SK-N-SH (cell line): Measurements from ENCODE around the gene EPHA5. TPM values are rescaled to one million over a fixed set of nuclear protein-coding genes. Genes with fewer than 3 reads are reported as not detected.

Source experiments
- CTCF ChIA-PET: fragments of 300-600, 350-600 bp; formaldehyde crosslinking; extraction: SDS; loops from one replicate; lab custom pipeline; 2021; lab: Yijun Ruan, JAX
- POLR2A ChIA-PET: fragments of 350-600 bp; sonication (Branson Sonifier 250); formaldehyde crosslinking; extraction: SDS; loops from one replicate; lab custom pipeline; 2020; ENCODE audit warnings: antibody characterized with exemption, inconsistent platforms; lab: Yijun Ruan, JAX
- DNase-seq: peaks from one replicate; pipeline ENCODE4 v3.0.0; 2012
- H2AFZ ChIP-seq: fragments of 200-600 bp; sonication (generic); 2 replicates; pipeline ENCODE4 v1.8.1; 2016; ENCODE audit warnings: antibody characterized with exemption, mild to moderate bottlenecking, low read depth
- H3F3A ChIP-seq: fragments of 200-600 bp; sonication (generic); replicated peaks from 2 replicates; pipeline ENCODE3; 2016; ENCODE audit warnings: antibody characterized with exemption, mild to moderate bottlenecking; ENCODE audit not compliant: insufficient read depth
- H3K27ac ChIP-seq, 2 experiments: fragments of 200-500 bp in 1 of 2; fragments of 200-600 bp in 1 of 2; sonication (Bioruptor generic) in 1 of 2; sonication (generic), shearing (Covaris generic) in 1 of 2; 2 replicates each; pipeline versions ENCODE4 v1.5.1 to v1.6.1; 2014 to 2016; ENCODE audit warnings: low read depth in 2 of 2, inconsistent platforms in 1 of 2, low read length in 1 of 2, mild to moderate bottlenecking in 1 of 2, mixed read lengths in 1 of 2
- H3K27me3 ChIP-seq: fragments of 200-600 bp; sonication (generic), shearing (Covaris generic); 2 replicates; pipeline ENCODE4 v1.6.1; 2016; ENCODE audit warnings: mixed run types; ENCODE audit not compliant: insufficient read depth
- H3K36me3 ChIP-seq, 2 experiments: fragments of 200-500 bp in 1 of 2; fragments of 200-600 bp in 1 of 2; sonication (Bioruptor generic) in 1 of 2; sonication (generic) in 1 of 2; replicated peaks in 1 of 2; 2 replicates each; pipeline versions ENCODE3 to v1.5.1; 2014 to 2016; ENCODE audit warnings: low read length in 1 of 2, mild to moderate bottlenecking in 1 of 2; ENCODE audit not compliant: insufficient read depth in 2 of 2, control insufficient read depth in 1 of 2
- H3K4me1 ChIP-seq, 2 experiments: fragments of 200-500 bp in 1 of 2; fragments of 200-600 bp in 1 of 2; sonication (Bioruptor generic) in 1 of 2; sonication (generic), shearing (Covaris generic) in 1 of 2; 2 replicates each; pipeline versions ENCODE4 v1.5.1 to v1.6.1; 2014 to 2016; ENCODE audit warnings: low read depth in 1 of 2, low read length in 1 of 2, mixed run types in 1 of 2; ENCODE audit not compliant: insufficient read depth in 2 of 2, control insufficient read depth in 1 of 2
- H3K4me2 ChIP-seq: fragments of 200-600 bp; sonication (generic), shearing (Covaris generic); 2 replicates; pipeline ENCODE4 v1.6.1; 2017; ENCODE audit warnings: mixed run types
- H3K4me3 ChIP-seq, 2 experiments: fragments of 200-500 bp in 1 of 2; fragments of 200-600 bp in 1 of 2; sonication (Bioruptor generic) in 1 of 2; sonication (generic), shearing (Covaris generic) in 1 of 2; 2 replicates each; pipeline versions ENCODE4 v1.5.1 to v1.8.1; 2014 to 2016; ENCODE audit warnings: low read depth in 2 of 2, inconsistent platforms in 1 of 2, low read length in 1 of 2, mild to moderate bottlenecking in 1 of 2, mixed read lengths in 1 of 2, moderate library complexity in 1 of 2
- H3K79me2 ChIP-seq: fragments of 200-600 bp; sonication (generic); 2 replicates; pipeline ENCODE4 v1.8.1; 2017; ENCODE audit warnings: mild to moderate bottlenecking; ENCODE audit not compliant: insufficient read depth
- H3K9ac ChIP-seq: fragments of 200-600 bp; sonication (generic); 2 replicates; pipeline ENCODE4 v1.6.1; 2017; ENCODE audit warnings: mixed run types
- H3K9me2 ChIP-seq: fragments of 200-600 bp; sonication (generic); 2 replicates; pipeline ENCODE4 v1.6.1; 2017; ENCODE audit warnings: mixed run types
- H3K9me3 ChIP-seq: fragments of 200-600 bp; sonication (generic); 2 replicates; pipeline ENCODE4 v1.6.1; 2017; ENCODE audit warnings: mixed run types, mild to moderate bottlenecking, moderate library complexity
- H4K20me1 ChIP-seq: fragments of 200-600 bp; sonication (generic); 2 replicates; pipeline ENCODE4 v1.6.1; 2017; ENCODE audit warnings: mild to moderate bottlenecking, mixed run types; ENCODE audit not compliant: insufficient read depth
- CHD2 ChIP-seq: fragments of 150-350 bp; IDR thresholded peaks from 2 replicates; pipeline ENCODE4 v1.6.1; 2018; ENCODE audit warnings: low read length; ENCODE audit not compliant: partially characterized antibody
- ELF1 ChIP-seq: IDR thresholded peaks from 2 replicates; pipeline ENCODE4 v1.4.0; 2012
- EP300 ChIP-seq, 2 experiments: IDR thresholded peaks; 2 replicates each; pipeline versions ENCODE4 v1.4.0 to v1.6.1; 2012; ENCODE audit warnings: borderline replicate concordance in 1 of 2, low read depth in 1 of 2, low read length in 1 of 2
- EZH2phosphoT487 ChIP-seq: fragments of 200-600 bp; sonication (generic); IDR thresholded peaks from 2 replicates; pipeline ENCODE4 v1.6.1; 2017; ENCODE audit warnings: low read depth, mixed run types, mild to moderate bottlenecking, antibody characterized with exemption, moderate library complexity, borderline replicate concordance
- FOSL2 ChIP-seq: IDR thresholded peaks from 2 replicates; pipeline ENCODE4 v1.4.0; 2012; ENCODE audit warnings: low read depth, mild to moderate bottlenecking, moderate library complexity, borderline replicate concordance
- FOXM1 ChIP-seq: IDR thresholded peaks from 2 replicates; pipeline ENCODE4 v1.4.0; 2012; ENCODE audit warnings: low read depth, mild to moderate bottlenecking
- GABPA ChIP-seq: IDR thresholded peaks from 2 replicates; pipeline ENCODE4 v1.4.0; 2012; ENCODE audit warnings: low read depth, mild to moderate bottlenecking
- GATA2 ChIP-seq: sonication (generic); formaldehyde crosslinking; IDR thresholded peaks from 2 replicates; pipeline ENCODE4 v1.5.0; 2020; ENCODE audit warnings: mild to moderate bottlenecking, missing genetic modification reagents
- MEF2A ChIP-seq: IDR thresholded peaks from 2 replicates; pipeline ENCODE4 v1.4.0; 2012; ENCODE audit warnings: low read depth, borderline replicate concordance
- NRF1 ChIP-seq: IDR thresholded peaks from 2 replicates; pipeline ENCODE4 v1.6.1; 2012; ENCODE audit warnings: low read depth, mild to moderate bottlenecking, low read length
- POLR2AphosphoS5 ChIP-seq: IDR thresholded peaks from 2 replicates; pipeline ENCODE4 v1.6.1; 2012; ENCODE audit warnings: low read depth, low read length
- RCOR1 ChIP-seq: fragments of 150-350 bp; IDR thresholded peaks from 2 replicates; pipeline ENCODE4 v1.6.1; 2017; ENCODE audit warnings: antibody characterized with exemption, low read length
- RFX5 ChIP-seq: IDR thresholded peaks from 2 replicates; pipeline ENCODE4 v1.6.1; 2012; ENCODE audit warnings: mild to moderate bottlenecking, improper control_type of control experiment, low read length
- SIN3A ChIP-seq: IDR thresholded peaks from 2 replicates; pipeline ENCODE4 v1.6.1; 2012; ENCODE audit warnings: low read depth, mild to moderate bottlenecking, low read length, moderate library complexity, borderline replicate concordance
- TAF1 ChIP-seq: IDR thresholded peaks from 2 replicates; pipeline ENCODE4 v1.6.1; 2012; ENCODE audit warnings: low read depth, mild to moderate bottlenecking, low read length, moderate library complexity, borderline replicate concordance
- TEAD4 ChIP-seq: IDR thresholded peaks from 2 replicates; pipeline ENCODE4 v1.4.0; 2012; ENCODE audit warnings: mild to moderate bottlenecking, borderline replicate concordance; ENCODE audit not compliant: insufficient read depth
- WGBS: methylation state at CpG from one replicate; pipeline ENCODE4 v1.1.6; 2017; ENCODE audit warnings: low lambda C conversion rate; 5-methylcytosine and 5-hydroxymethylcytosine counted together
- polyA plus RNA-seq, 3 experiments: library from polyadenylated mRNA; depleted of rRNA; stranded (reverse); fragments of >200 nt; gene quantifications; 2 replicates each; pipeline ENCODE4 v1.2.3, GENCODE V29; 2012
- TF ChIP-seq, protein P1 (sequence below): IDR thresholded peaks from 2 replicates; pipeline ENCODE4 v1.6.1; 2012; ENCODE audit warnings: mild to moderate bottlenecking, low read depth, low read length, moderate library complexity
- TF ChIP-seq, protein P2 (sequence below): IDR thresholded peaks from 2 replicates; pipeline ENCODE4 v1.4.0; 2012; ENCODE audit warnings: low read depth
- TF ChIP-seq, protein P3 (sequence below): fragments of 200-600 bp; sonication (generic); IDR thresholded peaks from 2 replicates; pipeline ENCODE4 v1.6.1; 2017; ENCODE audit warnings: antibody characterized with exemption, mild to moderate bottlenecking, moderate library complexity
- TF ChIP-seq, protein P4 (sequence below): IDR thresholded peaks from 2 replicates; pipeline ENCODE4 v1.4.0; 2012; ENCODE audit warnings: low read depth, borderline replicate concordance
- TF ChIP-seq, protein P5 (sequence below): IDR thresholded peaks from 2 replicates; pipeline ENCODE4 v1.4.0; 2012; ENCODE audit warnings: low read depth, borderline replicate concordance

The EPHA5 gene
- polyA plus RNA-seq, 1 of the 3 experiments (the other 2 are of a cell fraction): not detected

DNA sequence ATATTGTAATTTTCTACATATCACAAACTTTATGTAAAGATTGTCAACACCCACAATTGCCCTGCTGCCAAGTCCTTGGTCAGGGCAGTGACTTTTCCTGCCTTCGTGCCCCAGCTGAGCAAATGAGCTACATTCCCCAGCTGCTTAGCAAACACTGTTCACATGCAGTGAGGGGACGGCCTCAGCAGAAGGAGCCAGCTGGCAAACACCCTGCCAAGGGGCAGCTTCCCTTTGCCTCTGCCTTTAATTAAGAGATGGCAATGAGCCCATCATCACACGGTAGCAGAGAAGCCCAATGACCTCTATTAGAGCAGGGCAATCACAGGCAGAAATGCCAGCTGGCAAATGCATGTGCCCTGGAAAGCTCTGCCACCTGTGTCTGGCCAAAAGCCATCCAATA, 253.4 kb downstream of the EPHA5 start:
- CTCF ChIA-PET: no interaction called here
- H2AFZ ChIP-seq: no peak overlapping the region
- no peaks in the 10 kb centered on the region for H3F3A ChIP-seq
- no peaks in the 10 kb centered on the region for H3K9me3 ChIP-seq
- peaks cover 0 to 3% of the 10 kb centered on the region in 2 experiments; a peak in 1 of 4 replicates for H3K4me1 ChIP-seq
- H3K36me3 ChIP-seq: no peaks in the 10 kb centered on the region
- TF ChIP-seq RCOR1 (no peak), ELF1 (no peak), GABPA (no peak), GATA2 (no peak)
- TF ChIP-seq, protein P1, sequence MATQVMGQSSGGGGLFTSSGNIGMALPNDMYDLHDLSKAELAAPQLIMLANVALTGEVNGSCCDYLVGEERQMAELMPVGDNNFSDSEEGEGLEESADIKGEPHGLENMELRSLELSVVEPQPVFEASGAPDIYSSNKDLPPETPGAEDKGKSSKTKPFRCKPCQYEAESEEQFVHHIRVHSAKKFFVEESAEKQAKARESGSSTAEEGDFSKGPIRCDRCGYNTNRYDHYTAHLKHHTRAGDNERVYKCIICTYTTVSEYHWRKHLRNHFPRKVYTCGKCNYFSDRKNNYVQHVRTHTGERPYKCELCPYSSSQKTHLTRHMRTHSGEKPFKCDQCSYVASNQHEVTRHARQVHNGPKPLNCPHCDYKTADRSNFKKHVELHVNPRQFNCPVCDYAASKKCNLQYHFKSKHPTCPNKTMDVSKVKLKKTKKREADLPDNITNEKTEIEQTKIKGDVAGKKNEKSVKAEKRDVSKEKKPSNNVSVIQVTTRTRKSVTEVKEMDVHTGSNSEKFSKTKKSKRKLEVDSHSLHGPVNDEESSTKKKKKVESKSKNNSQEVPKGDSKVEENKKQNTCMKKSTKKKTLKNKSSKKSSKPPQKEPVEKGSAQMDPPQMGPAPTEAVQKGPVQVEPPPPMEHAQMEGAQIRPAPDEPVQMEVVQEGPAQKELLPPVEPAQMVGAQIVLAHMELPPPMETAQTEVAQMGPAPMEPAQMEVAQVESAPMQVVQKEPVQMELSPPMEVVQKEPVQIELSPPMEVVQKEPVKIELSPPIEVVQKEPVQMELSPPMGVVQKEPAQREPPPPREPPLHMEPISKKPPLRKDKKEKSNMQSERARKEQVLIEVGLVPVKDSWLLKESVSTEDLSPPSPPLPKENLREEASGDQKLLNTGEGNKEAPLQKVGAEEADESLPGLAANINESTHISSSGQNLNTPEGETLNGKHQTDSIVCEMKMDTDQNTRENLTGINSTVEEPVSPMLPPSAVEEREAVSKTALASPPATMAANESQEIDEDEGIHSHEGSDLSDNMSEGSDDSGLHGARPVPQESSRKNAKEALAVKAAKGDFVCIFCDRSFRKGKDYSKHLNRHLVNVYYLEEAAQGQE: no peak
- TF ChIP-seq, all 33 proteins: peak for 0
- Histone ChIP-seq H3K79me2 (no peaks in the 10 kb centered on the region), H3K27ac (no peak overlapping the region), H4K20me1 (no peaks in the 10 kb centered on the region), H3K9me2 (0 out of 2 replicates have a peak, but pooled peaks cover 4% of the 10 kb centered on the region), H3K27me3 (no peaks in the 10 kb centered on the region), H3K4me2 (no peak overlapping the region), H3K4me3 (no peak overlapping the region), H3K9ac (no peak overlapping the region)
- POLR2A ChIA-PET: no interaction called here
- 0% methylated on average over 1 of the region's 3 CpGs for WGBS
- DNase-seq: no peak

DNA sequence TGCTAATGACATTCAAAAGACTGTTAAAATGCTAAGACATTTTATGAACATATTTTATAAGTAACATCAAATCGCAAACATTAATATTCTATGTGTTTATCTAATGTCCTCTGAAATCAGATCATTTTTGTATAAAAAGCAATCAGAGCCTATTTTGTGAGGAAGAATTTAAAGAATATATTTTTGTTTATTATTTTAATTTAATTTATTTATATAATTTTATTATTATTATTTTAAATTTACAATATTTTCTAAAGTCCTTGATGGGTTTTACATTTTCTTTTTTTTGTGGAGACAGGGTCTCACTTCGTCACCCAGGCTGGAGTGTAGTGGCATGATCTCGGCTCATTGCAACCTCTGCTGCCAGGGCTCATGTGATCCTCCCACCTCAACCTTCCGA, 262.8 kb downstream of the EPHA5 start:
- Histone ChIP-seq H3K4me1 (no peaks in the 10 kb centered on the region), H3K9me3 (no peaks in the 10 kb centered on the region), H3K79me2 (no peaks in the 10 kb centered on the region), H3K27me3 (no peaks in the 10 kb centered on the region), H3K4me3 (no peak overlapping the region), H3F3A (no peaks in the 10 kb centered on the region), H2AFZ (no peak overlapping the region), H3K9ac (no peak overlapping the region), H3K4me2 (no peak overlapping the region), H3K9me2 (no peaks in the 10 kb centered on the region), H3K36me3 (no peaks in the 10 kb centered on the region), H3K27ac (no peak overlapping the region), H4K20me1 (no peaks in the 10 kb centered on the region)
- DNase-seq: no peak
- 35% methylated on average over 4 of the region's 4 CpGs for WGBS
- CTCF ChIA-PET: no interaction called here
- POLR2A ChIA-PET: no interaction called here
- TF ChIP-seq EP300 (IDR thresholded peaks at IDR 0.05; ENCODE audit: borderline replicate concordance in 1 of 2, low read depth in 1 of 2, low read length in 1 of 2) (no peak), CHD2 (no peak), TEAD4 (no peak), POLR2AphosphoS5 (no peak), FOSL2 (no peak), EZH2phosphoT487 (no peak), TAF1 (no peak), MEF2A (no peak), SIN3A (no peak), RFX5 (no peak), GATA2 (no peak), NRF1 (no peak), RCOR1 (no peak), FOXM1 (no peak)
- TF ChIP-seq, protein P2, sequence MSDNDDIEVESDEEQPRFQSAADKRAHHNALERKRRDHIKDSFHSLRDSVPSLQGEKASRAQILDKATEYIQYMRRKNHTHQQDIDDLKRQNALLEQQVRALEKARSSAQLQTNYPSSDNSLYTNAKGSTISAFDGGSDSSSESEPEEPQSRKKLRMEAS: no peak
- TF ChIP-seq, protein P3, sequence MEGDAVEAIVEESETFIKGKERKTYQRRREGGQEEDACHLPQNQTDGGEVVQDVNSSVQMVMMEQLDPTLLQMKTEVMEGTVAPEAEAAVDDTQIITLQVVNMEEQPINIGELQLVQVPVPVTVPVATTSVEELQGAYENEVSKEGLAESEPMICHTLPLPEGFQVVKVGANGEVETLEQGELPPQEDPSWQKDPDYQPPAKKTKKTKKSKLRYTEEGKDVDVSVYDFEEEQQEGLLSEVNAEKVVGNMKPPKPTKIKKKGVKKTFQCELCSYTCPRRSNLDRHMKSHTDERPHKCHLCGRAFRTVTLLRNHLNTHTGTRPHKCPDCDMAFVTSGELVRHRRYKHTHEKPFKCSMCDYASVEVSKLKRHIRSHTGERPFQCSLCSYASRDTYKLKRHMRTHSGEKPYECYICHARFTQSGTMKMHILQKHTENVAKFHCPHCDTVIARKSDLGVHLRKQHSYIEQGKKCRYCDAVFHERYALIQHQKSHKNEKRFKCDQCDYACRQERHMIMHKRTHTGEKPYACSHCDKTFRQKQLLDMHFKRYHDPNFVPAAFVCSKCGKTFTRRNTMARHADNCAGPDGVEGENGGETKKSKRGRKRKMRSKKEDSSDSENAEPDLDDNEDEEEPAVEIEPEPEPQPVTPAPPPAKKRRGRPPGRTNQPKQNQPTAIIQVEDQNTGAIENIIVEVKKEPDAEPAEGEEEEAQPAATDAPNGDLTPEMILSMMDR: no peak
- TF ChIP-seq, protein P4, sequence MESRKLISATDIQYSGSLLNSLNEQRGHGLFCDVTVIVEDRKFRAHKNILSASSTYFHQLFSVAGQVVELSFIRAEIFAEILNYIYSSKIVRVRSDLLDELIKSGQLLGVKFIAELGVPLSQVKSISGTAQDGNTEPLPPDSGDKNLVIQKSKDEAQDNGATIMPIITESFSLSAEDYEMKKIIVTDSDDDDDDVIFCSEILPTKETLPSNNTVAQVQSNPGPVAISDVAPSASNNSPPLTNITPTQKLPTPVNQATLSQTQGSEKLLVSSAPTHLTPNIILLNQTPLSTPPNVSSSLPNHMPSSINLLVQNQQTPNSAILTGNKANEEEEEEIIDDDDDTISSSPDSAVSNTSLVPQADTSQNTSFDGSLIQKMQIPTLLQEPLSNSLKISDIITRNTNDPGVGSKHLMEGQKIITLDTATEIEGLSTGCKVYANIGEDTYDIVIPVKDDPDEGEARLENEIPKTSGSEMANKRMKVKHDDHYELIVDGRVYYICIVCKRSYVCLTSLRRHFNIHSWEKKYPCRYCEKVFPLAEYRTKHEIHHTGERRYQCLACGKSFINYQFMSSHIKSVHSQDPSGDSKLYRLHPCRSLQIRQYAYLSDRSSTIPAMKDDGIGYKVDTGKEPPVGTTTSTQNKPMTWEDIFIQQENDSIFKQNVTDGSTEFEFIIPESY: no peak
- TF ChIP-seq, protein P5, sequence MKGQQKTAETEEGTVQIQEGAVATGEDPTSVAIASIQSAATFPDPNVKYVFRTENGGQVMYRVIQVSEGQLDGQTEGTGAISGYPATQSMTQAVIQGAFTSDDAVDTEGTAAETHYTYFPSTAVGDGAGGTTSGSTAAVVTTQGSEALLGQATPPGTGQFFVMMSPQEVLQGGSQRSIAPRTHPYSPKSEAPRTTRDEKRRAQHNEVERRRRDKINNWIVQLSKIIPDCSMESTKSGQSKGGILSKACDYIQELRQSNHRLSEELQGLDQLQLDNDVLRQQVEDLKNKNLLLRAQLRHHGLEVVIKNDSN: no peak
